T-cell (primary cell): Measurements from ENCODE around the gene TBX15. TPM values are rescaled to one million over a fixed set of nuclear protein-coding genes. Genes with fewer than 3 reads are reported as not detected.

Experiments
- ATAC-seq, 4 experiments: fragments of 200-7000 bp in 3 of 4; fragments of 150-1000 bp in 1 of 4; cut with Tn5 transposase; replicated peaks in 1 of 4; 1 replicate in 3 of 4; 2 replicates in 1 of 4; pipeline ENCODE4 v1.10.0; 2021; ENCODE audit warnings: moderate library complexity in 3 of 4, mild to moderate bottlenecking in 2 of 4, moderate number of reproducible peaks in 1 of 4
- CTCF ChIA-PET, 2 donors: fragments of 300-600 bp; sonication (Branson Sonifier 250); formaldehyde crosslinking; loops; one replicate each; lab custom pipeline; 2022; ENCODE audit warnings: antibody characterized with exemption in 2 of 2; lab: Charles Lee
- POLR2A ChIA-PET, 2 donors: fragments of 300-600 bp; sonication (Branson Sonifier 250); formaldehyde crosslinking; loops; one replicate each; lab custom pipeline; 2022; ENCODE audit warnings: antibody characterized with exemption in 2 of 2; lab: Charles Lee
- DNase-seq, 35 experiments: peaks; one replicate each; pipeline versions ENCODE4 v3.0.0 to v3.0.0-alpha.2; 2013 to 2023
- H3K27ac ChIP-seq: one replicate; pipeline ENCODE4 v1.5.1; 2013; ENCODE audit warnings: low read length
- H3K27me3 ChIP-seq, 2 experiments: replicated peaks in 1 of 2; 1 replicate in 1 of 2; 2 replicates in 1 of 2; pipeline versions ENCODE4 v1.6.1 to v1.7.0; 2013; ENCODE audit warnings: low read length in 1 of 2, mixed read lengths in 1 of 2; ENCODE audit not compliant: control insufficient read depth in 2 of 2, insufficient read depth in 2 of 2; ENCODE audit errors: extremely low read depth in 1 of 2
- H3K36me3 ChIP-seq, 2 donors: 1 replicate in 1 of 2; 2 replicates in 1 of 2; pipeline versions ENCODE4 v1.6.1 to v1.7.0; 2013; ENCODE audit warnings: low read length in 1 of 2; ENCODE audit not compliant: control insufficient read depth in 2 of 2, insufficient read depth in 1 of 2; ENCODE audit errors: extremely low read depth in 1 of 2
- H3K4me1 ChIP-seq, 2 experiments: 1 replicate in 1 of 2; 2 replicates in 1 of 2; pipeline versions ENCODE4 v1.6.1 to v1.7.0; 2013; ENCODE audit warnings: low read length in 2 of 2, mixed read lengths in 1 of 2; ENCODE audit not compliant: insufficient read depth in 2 of 2, control insufficient read depth in 1 of 2; ENCODE audit errors: extremely low read depth in 1 of 2
- H3K4me3 ChIP-seq, 2 donors: 1 replicate in 1 of 2; 2 replicates in 1 of 2; pipeline versions ENCODE4 v1.5.1 to v1.7.0; 2013; ENCODE audit warnings: mild to moderate bottlenecking in 2 of 2, low read length in 1 of 2, moderate library complexity in 1 of 2; ENCODE audit not compliant: control insufficient read depth in 1 of 2; ENCODE audit errors: extremely low read depth in 1 of 2
- H3K9me3 ChIP-seq: 2 replicates; pipeline ENCODE4 v1.7.0; 2013
- H3K27ac Mint-ChIP-seq, 2 donors: one replicate each; pipeline ENCODE4 v1.8.0; 2020 to 2021; ENCODE audit warnings: mild to moderate bottlenecking in 2 of 2, mixed read lengths in 2 of 2
- H3K27me3 Mint-ChIP-seq, 2 donors: one replicate each; pipeline ENCODE4 v1.8.0; 2021 to 2022; ENCODE audit warnings: mixed read lengths in 2 of 2
- H3K36me3 Mint-ChIP-seq: one replicate; pipeline ENCODE4 v1.8.0; 2021; ENCODE audit warnings: mixed read lengths
- H3K4me1 Mint-ChIP-seq, 3 donors: one replicate each; pipeline ENCODE4 v1.8.0; 2020 to 2022; ENCODE audit warnings: mixed read lengths in 3 of 3, mild to moderate bottlenecking in 1 of 3
- H3K4me3 Mint-ChIP-seq, 3 donors: one replicate each; pipeline ENCODE4 v1.8.0; 2020 to 2022; ENCODE audit warnings: mild to moderate bottlenecking in 3 of 3, mixed read lengths in 3 of 3, moderate library complexity in 3 of 3
- H3K9me3 Mint-ChIP-seq, 3 donors: one replicate each; pipeline ENCODE4 v1.8.0; 2020 to 2022; ENCODE audit warnings: mixed read lengths in 3 of 3
- WGBS: methylation state at CpG from one replicate; pipeline ENCODE4 v1.1.5; 2013; ENCODE audit warnings: missing lambda C conversion rate; ENCODE audit not compliant: insufficient coverage; 5-methylcytosine and 5-hydroxymethylcytosine counted together
- total RNA-seq, 35 experiments: library from RNA in 6 of 35; stranded (reverse) in 6 of 35; fragments of 120-200 nt in 1 of 35; gene quantifications; one replicate each; pipeline versions ENCODE4 v1.2.1 to v1.2.4 and lab custom pipeline; 2013 to 2026

Gene TBX15
- total RNA-seq, 5 donors from 2014 or later (not counting 1 experiment from before 2014, with no cell fraction given) = 0.12 TPM; not detected in 4

DNA sequence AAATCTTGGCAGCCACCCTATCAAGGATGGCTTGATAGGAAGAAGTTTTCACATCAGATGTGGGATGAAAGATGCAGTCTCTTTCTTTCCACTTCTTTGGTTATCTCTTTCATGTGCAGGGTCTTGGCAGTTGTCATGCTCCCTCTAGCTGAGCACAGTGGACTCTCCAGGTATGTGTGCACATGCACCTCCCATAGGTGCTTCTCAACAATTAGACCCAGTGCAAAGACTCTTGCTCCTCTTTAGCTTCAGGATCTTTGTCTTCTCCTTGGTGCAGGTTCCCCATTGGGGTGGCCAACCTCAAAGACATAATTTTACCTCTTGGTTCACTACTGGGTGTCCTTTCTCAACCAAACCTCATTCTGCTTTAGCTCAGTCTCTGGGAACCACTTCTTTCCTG is 80.7 kb downstream of the TBX15 start:
- no peaks in the 10 kb centered on the region for H3K27me3 ChIP-seq
- ChIA-PET CTCF (no interaction called here), POLR2A (interaction anchor here in 1 of 2 donors (0.5 kb wide), 1 partner anchor 59 kb away, joined by 3 read pairs; no protein-coding TSS in a partner anchor)
- ATAC-seq (no peak), DNase-seq (no peak)
- no peaks in the 10 kb centered on the region for H3K27me3 Mint-ChIP-seq
- H3K36me3 ChIP-seq = no peaks in the 10 kb centered on the region
- no peak overlapping the region for H3K4me3 ChIP-seq
- H3K4me1 ChIP-seq = no peaks in the 10 kb centered on the region
- H3K27ac ChIP-seq = no peak overlapping the region
- H3K9me3 Mint-ChIP-seq = peaks cover 0 to 5% (median 3%) of the 10 kb centered on the region in 3 donors
- no peaks in the 10 kb centered on the region for H3K4me1 Mint-ChIP-seq
- no peaks in the 10 kb centered on the region for H3K36me3 Mint-ChIP-seq
- H3K4me3 Mint-ChIP-seq = no peak overlapping the region
- no peak overlapping the region for H3K27ac Mint-ChIP-seq
- no peaks in the 10 kb centered on the region for H3K9me3 ChIP-seq

DNA sequence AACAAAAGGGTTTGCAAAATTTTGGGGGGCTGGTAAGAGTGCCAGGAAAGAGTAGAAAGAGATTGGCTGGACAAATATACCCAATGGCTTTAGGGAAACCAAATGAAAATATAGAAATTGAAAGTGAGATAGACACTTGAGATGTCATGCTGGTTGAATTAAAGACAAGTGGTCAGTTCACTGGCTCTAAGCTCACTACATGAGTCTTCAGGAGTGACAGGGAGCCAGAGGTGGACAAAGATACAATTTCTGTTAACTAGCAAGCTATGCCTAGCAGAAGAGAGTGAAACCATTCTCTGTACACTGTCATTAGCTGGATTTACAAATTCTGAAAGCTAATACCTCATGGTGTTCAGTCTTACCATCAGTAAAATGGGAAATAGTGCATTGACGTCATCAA is 82.5 kb downstream of the TBX15 start:
- WGBS = no CpG with 5 or more reads among the region's 1 CpG
- no peaks in the 10 kb centered on the region for H3K36me3 Mint-ChIP-seq
- POLR2A ChIA-PET = no interaction called here
- no peaks in the 10 kb centered on the region for H3K4me1 Mint-ChIP-seq
- no peaks in the 10 kb centered on the region for H3K27me3 ChIP-seq
- peaks cover 0 to 5% (median 0%) of the 10 kb centered on the region in 3 donors for H3K9me3 Mint-ChIP-seq
- CTCF ChIA-PET = no interaction called here
- H3K27me3 Mint-ChIP-seq = no peaks in the 10 kb centered on the region
- DNase-seq (no peak), ATAC-seq (no peak)
- H3K27ac ChIP-seq = no peak overlapping the region
- no peak overlapping the region for H3K4me3 ChIP-seq
- H3K4me1 ChIP-seq = no peaks in the 10 kb centered on the region
- no peaks in the 10 kb centered on the region for H3K9me3 ChIP-seq
- no peaks in the 10 kb centered on the region for H3K36me3 ChIP-seq
- no peak overlapping the region for H3K4me3 Mint-ChIP-seq
- no peak overlapping the region for H3K27ac Mint-ChIP-seq

DNA sequence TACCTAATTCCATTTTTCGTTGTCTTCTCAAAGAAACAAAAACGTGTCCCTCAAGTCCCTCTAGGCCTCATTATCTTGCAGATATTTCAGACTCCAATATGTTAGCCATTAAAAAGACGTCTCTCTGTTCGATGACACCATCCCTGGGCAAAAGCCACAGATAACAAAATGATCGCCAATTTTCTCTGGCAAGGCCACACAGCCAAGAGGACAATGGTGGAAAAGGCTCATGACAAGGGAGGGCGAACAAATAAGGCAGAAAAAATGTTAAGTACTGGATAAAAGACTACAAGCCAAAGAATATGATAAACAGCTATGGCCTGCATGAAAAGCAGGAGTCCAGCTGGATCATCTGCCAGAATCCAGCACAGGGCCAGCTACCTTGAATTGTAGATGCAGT is 82.9 kb downstream of the TBX15 start:
- Histone ChIP-seq H3K4me1 (no peaks in the 10 kb centered on the region), H3K4me3 (no peak overlapping the region), H3K36me3 (no peaks in the 10 kb centered on the region), H3K27ac (no peak overlapping the region), H3K27me3 (no peaks in the 10 kb centered on the region), H3K9me3 (no peaks in the 10 kb centered on the region)
- Mint-ChIP-seq H3K36me3 (no peaks in the 10 kb centered on the region), H3K4me1 (no peaks in the 10 kb centered on the region), H3K27me3 (no peaks in the 10 kb centered on the region), H3K4me3 (no peak overlapping the region), H3K27ac (no peak overlapping the region), H3K9me3 (peaks cover 0 to 5% (median 0%) of the 10 kb centered on the region in 3 donors)
- POLR2A ChIA-PET = no interaction called here
- 100% methylated on average over 1 of the region's 6 CpGs for WGBS
- CTCF ChIA-PET = no interaction called here
- ATAC-seq = no peak
- DNase-seq = no peak

DNA sequence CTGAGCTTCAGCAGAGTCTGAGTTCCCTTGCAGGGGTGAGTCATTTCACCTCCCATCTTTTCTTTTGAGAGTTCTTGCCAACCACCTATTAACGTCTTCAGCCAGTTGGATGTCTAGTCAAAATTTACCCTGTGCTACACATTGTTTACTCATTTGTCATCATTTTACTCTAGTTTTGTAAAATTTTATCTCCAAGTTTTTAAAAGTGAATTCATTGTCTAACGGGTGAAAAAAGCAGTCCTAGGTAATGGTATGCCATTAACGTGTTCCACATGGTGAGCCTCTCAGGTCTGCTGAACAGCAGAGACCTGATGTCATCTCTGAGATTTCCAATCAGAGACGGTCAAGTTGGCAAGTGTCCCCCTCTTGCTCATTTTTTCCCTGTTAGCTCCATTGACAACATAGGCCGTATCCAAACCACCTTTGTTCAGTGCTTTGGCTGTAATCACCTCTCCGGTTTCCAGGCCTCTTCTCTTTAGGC is 85.4 kb downstream of the TBX15 start:
- ATAC-seq = no peak
- Mint-ChIP-seq H3K4me3 (no peak overlapping the region), H3K27me3 (no peaks in the 10 kb centered on the region), H3K9me3 (peaks cover 0 to 5% (median 0%) of the 10 kb centered on the region in 3 donors), H3K4me1 (no peaks in the 10 kb centered on the region), H3K27ac (no peak overlapping the region), H3K36me3 (no peaks in the 10 kb centered on the region)
- Histone ChIP-seq H3K36me3 (no peaks in the 10 kb centered on the region), H3K9me3 (no peaks in the 10 kb centered on the region), H3K4me3 (no peak overlapping the region), H3K27ac (no peak overlapping the region), H3K4me1 (no peaks in the 10 kb centered on the region), H3K27me3 (no peaks in the 10 kb centered on the region)
- no peak for DNase-seq
- ChIA-PET CTCF (no interaction called here), POLR2A (no interaction called here)
- WGBS = 80% methylated on average over 3 of the region's 6 CpGs

DNA sequence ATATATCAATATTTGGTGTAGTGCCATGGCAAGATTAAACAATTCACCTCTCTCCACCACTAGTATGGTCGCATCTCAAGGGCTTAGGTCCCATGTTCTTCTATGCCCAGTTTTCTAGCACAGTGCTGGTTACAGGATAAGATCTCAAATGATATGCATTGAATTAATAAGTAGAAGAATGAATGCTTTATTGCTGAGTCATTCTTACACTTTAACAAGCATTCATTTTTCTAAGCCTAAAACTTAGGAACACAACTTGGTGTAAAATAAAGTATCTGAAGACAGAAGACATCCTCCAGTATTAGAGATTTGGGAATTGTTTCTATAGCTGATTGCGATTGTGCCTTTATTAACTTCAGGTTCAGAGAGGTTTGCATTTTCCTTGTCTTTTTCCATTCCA is 85.8 kb downstream of the TBX15 start:
- no peaks in the 10 kb centered on the region for H3K36me3 Mint-ChIP-seq
- H3K4me1 Mint-ChIP-seq = no peaks in the 10 kb centered on the region
- no peak overlapping the region for H3K27ac Mint-ChIP-seq
- no peaks in the 10 kb centered on the region for H3K9me3 ChIP-seq
- H3K27me3 Mint-ChIP-seq = no peaks in the 10 kb centered on the region
- no peak overlapping the region for H3K27ac ChIP-seq
- ATAC-seq (no peak), DNase-seq (no peak)
- peaks cover 0 to 5% (median 0%) of the 10 kb centered on the region in 3 donors for H3K9me3 Mint-ChIP-seq
- ChIA-PET CTCF (no interaction called here), POLR2A (no interaction called here)
- WGBS = 100% methylated on average over 1 of the region's 2 CpGs
- H3K4me1 ChIP-seq = no peaks in the 10 kb centered on the region
- H3K4me3 ChIP-seq = no peak overlapping the region
- no peaks in the 10 kb centered on the region for H3K36me3 ChIP-seq
- H3K4me3 Mint-ChIP-seq = no peak overlapping the region
- H3K27me3 ChIP-seq = no peaks in the 10 kb centered on the region

DNA sequence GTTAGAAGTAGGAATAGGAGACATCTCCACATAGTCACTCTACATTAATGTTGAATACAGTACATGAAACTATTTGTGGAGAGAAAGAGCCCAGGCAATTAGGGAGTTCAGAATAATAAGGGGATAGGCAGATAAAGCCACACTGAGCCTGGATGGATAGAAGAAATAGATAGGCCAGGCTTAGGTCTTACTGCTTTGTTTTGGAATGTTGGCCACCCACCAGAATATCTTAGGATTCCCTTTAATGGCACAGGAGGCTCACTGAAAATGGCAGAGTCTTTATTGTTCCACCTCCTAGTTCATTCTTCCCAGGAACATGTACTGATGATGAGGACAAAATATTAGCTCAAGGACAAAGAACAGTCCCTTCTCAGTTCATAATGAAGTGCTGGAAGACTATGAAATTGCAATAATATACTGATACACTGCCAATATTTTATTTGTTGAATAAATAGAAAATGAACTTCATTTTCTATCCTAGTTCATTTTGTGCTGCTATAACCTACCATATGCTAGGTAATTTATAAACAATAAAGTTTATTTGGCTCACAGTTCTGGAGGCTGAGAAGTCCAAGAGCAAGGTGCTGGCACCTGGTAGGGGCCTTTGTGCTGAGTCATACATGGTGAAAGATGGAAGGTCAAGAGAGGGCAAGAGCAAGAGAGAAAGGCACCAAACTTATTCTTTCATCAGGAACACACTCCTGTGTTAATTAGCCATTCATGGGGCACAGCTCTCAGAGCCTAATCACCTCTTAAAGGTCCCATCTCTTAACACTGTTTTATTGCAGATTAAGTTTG is 87.3 kb downstream of the TBX15 start:
- Histone ChIP-seq H3K27me3 (no peaks in the 10 kb centered on the region), H3K9me3 (no peaks in the 10 kb centered on the region), H3K36me3 (no peaks in the 10 kb centered on the region), H3K27ac (no peak overlapping the region), H3K4me1 (no peaks in the 10 kb centered on the region), H3K4me3 (no peak overlapping the region)
- Mint-ChIP-seq H3K4me1 (no peaks in the 10 kb centered on the region), H3K4me3 (no peak overlapping the region), H3K27ac (no peak overlapping the region), H3K36me3 (no peaks in the 10 kb centered on the region), H3K9me3 (peaks cover 0 to 6% (median 2%) of the 10 kb centered on the region in 3 donors), H3K27me3 (no peaks in the 10 kb centered on the region)
- DNase-seq = no peak
- CTCF ChIA-PET = no interaction called here
- POLR2A ChIA-PET = no interaction called here
- ATAC-seq = no peak
